ENCODE results near the gene NCKAP5. TPM values are rescaled to one million over a fixed set of nuclear protein-coding genes. Genes with fewer than 3 reads are reported as not detected.

The NCKAP5 gene
- total and polyA plus RNA-seq, 8 donors: 4.0 to 22.1 (median 14.4) TPM

GRCh38 chr2:132844585-132844984 is 723.7 kb downstream of the NCKAP5 start:
- intact Hi-C loops (cut with DNase I): no loop called here
- no peak overlapping the region for H3K4me3 ChIP-seq
- H3K36me3 ChIP-seq: no peaks in the 10 kb centered on the region
- TF ChIP-seq CTCF (IDR thresholded peaks at IDR 0.05): no peak
- no peak overlapping the region for H3K27ac ChIP-seq
- H3K4me1 ChIP-seq: no peaks in the 10 kb centered on the region
- DNase-seq: no peak
- no peaks in the 10 kb centered on the region for H3K27me3 ChIP-seq
- no peaks in the 10 kb centered on the region for H3K9me3 ChIP-seq
- no peak for ATAC-seq

- no peaks in the 10 kb centered on the region for H3K27me3 ChIP-seq
- no peak overlapping the region for H3K4me3 ChIP-seq
- no peak overlapping the region for H3K27ac ChIP-seq
- intact Hi-C loops (cut with DNase I): no loop called here
- H3K36me3 ChIP-seq: no peaks in the 10 kb centered on the region
- no peaks in the 10 kb centered on the region for H3K9me3 ChIP-seq
- H3K4me1 ChIP-seq: no peaks in the 10 kb centered on the region
- ATAC-seq (no peak), DNase-seq (no peak)
- TF ChIP-seq CTCF (IDR thresholded peaks at IDR 0.05): no peak
Observed at GRCh38 chr2:132837769-132838168, 730.5 kb downstream of the NCKAP5 start.

- intact Hi-C loops (cut with DNase I): no loop called here
- DNase-seq (no peak), ATAC-seq (no peak)
- no peaks in the 10 kb centered on the region for H3K36me3 ChIP-seq
- no peaks in the 10 kb centered on the region for H3K9me3 ChIP-seq
- H3K27ac ChIP-seq: no peak overlapping the region
- no peak overlapping the region for H3K4me3 ChIP-seq
- no peaks in the 10 kb centered on the region for H3K4me1 ChIP-seq
- no peaks in the 10 kb centered on the region for H3K27me3 ChIP-seq
- no peak for TF ChIP-seq CTCF (IDR thresholded peaks at IDR 0.05)
Observed at GRCh38 chr2:132830321-132830827, 737.9 kb downstream of the NCKAP5 start.

- H3K27me3 ChIP-seq: no peaks in the 10 kb centered on the region
- no peaks in the 10 kb centered on the region for H3K36me3 ChIP-seq
- no peak overlapping the region for H3K4me3 ChIP-seq
- no peaks in the 10 kb centered on the region for H3K4me1 ChIP-seq
- intact Hi-C loops (cut with DNase I): no loop called here
- TF ChIP-seq CTCF (IDR thresholded peaks at IDR 0.05): no peak
- no peak overlapping the region for H3K27ac ChIP-seq
- DNase-seq (no peak), ATAC-seq (no peak)
- H3K9me3 ChIP-seq: no peaks in the 10 kb centered on the region
Observed at GRCh38 chr2:132825601-132826000, 742.7 kb downstream of the NCKAP5 start.

GRCh38 chr2:132824716-132825115 is 743.5 kb downstream of the NCKAP5 start:
- ATAC-seq: no peak
- intact Hi-C loops (cut with DNase I): no loop called here

More at GRCh38 chr2:132824716-132825115, 743.5 kb downstream of the NCKAP5 start:
- no peak overlapping the region for H3K4me3 ChIP-seq
- H3K27ac ChIP-seq: no peak overlapping the region
- TF ChIP-seq CTCF (IDR thresholded peaks at IDR 0.05): no peak
- H3K4me1 ChIP-seq: no peaks in the 10 kb centered on the region
- no peaks in the 10 kb centered on the region for H3K36me3 ChIP-seq
- no peaks in the 10 kb centered on the region for H3K27me3 ChIP-seq
- no peaks in the 10 kb centered on the region for H3K9me3 ChIP-seq
- no peak for DNase-seq
